Rectal smooth muscle tissue (tissue), 1 donor: ENCODE measurements around the gene SHKBP1.
"Not testable (repeated sequence)": the region's sequence is repeated elsewhere in the genome, so short reads cannot be mapped to it uniquely, and the experiment has no call there.

ENCODE experiments used
- H3K27ac ChIP-seq: one replicate; pipeline ENCODE4 v1.7.0; 2013; ENCODE audit warnings: low read depth, low read length, inconsistent platforms
- H3K27me3 ChIP-seq: one replicate; pipeline ENCODE4 v1.7.0; 2013; ENCODE audit warnings: low read length; ENCODE audit not compliant: control insufficient read depth, insufficient read depth
- H3K36me3 ChIP-seq: one replicate; pipeline ENCODE4 v1.7.0; 2013; ENCODE audit warnings: low read length; ENCODE audit not compliant: control insufficient read depth, insufficient read depth
- H3K4me1 ChIP-seq: one replicate; pipeline ENCODE4 v1.7.0; 2013; ENCODE audit warnings: low read length; ENCODE audit not compliant: control insufficient read depth, insufficient read depth
- H3K4me3 ChIP-seq: one replicate; pipeline ENCODE4 v1.7.0; 2013; ENCODE audit warnings: low read length
- H3K9ac ChIP-seq: one replicate; pipeline ENCODE4 v1.7.0; 2013; ENCODE audit warnings: low read length

SHKBP1 gene

GRCh38 chr19:40590464-40591265, 14.0 kb downstream of the SHKBP1 start:
- Histone ChIP-seq H3K4me1 (no peaks in the 10 kb centered on the region), H3K9ac (no peak overlapping the region), H3K27me3 (no peaks in the 10 kb centered on the region), H3K36me3 (peaks cover 6% of the 10 kb centered on the region), H3K27ac (no peak overlapping the region), H3K4me3 (no peak overlapping the region)

DNA sequence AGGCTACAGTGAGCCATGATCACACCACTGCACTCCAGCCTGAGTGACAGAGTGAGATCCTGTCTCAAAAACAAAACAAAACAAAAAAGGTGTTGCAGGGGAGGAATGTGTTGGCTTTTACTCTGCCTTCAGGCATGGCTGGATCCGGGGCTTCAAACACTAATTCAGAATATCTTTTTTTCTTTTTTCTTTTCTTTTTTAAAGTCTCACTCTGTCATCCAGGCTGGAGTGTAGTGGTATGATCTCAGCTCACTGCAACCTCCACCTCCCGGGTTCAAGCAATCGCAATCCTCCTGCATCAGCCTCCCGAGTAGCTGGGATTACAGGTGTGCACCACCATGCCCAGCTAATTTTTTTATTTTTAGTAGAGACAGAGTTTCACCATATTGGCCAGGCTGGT, 15.1 kb downstream of the SHKBP1 start:
- not testable (repeated sequence) for H3K27me3 ChIP-seq, H3K27ac ChIP-seq, H3K36me3 ChIP-seq, H3K4me1 ChIP-seq, H3K4me3 ChIP-seq, H3K9ac ChIP-seq

GRCh38 chr19:40592170-40592569, 15.5 kb downstream of the SHKBP1 start:
- H3K9ac ChIP-seq: no peak overlapping the region
- H3K36me3 ChIP-seq: peaks cover 2% of the 10 kb centered on the region
- no peak overlapping the region for H3K27ac ChIP-seq
- H3K4me1 ChIP-seq: no peaks in the 10 kb centered on the region
- peaks cover 4% of the 10 kb centered on the region for H3K27me3 ChIP-seq
- no peak overlapping the region for H3K4me3 ChIP-seq

- Histone ChIP-seq H3K4me3 (no peak overlapping the region), H3K4me1 (no peaks in the 10 kb centered on the region), H3K27ac (no peak overlapping the region), H3K36me3 (no peaks in the 10 kb centered on the region), H3K27me3 (peaks cover 16% of the 10 kb centered on the region), H3K9ac (no peak overlapping the region)
Measured at GRCh38 chr19:40594255-40594654, 17.6 kb downstream of the SHKBP1 start.

DNA sequence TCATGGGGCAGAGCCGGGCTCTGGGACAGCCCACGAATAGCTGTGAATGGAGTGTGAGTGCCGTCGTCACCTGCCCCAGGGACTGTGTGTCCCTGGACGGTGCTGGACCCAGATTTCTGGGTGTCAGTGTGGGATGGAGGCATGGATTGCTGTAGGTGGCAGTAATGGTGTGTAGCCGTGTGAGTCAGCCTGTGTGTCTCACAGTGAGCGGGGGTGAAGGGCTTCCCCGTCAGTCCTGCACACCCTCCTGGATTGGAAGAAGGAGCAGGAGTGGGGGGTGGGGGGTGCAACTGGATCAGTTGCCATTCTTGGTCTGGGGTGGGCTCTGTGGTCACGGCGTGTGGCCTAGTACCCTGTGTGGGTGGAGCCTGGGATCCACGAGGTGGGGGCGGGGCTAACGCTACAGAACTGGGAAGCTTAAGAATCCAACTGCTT, 18.0 kb downstream of the SHKBP1 start:
- no peak overlapping the region for H3K9ac ChIP-seq
- peaks cover 18% of the 10 kb centered on the region for H3K27me3 ChIP-seq
- H3K4me1 ChIP-seq: no peaks in the 10 kb centered on the region
- H3K27ac ChIP-seq: no peak overlapping the region
- no peak overlapping the region for H3K4me3 ChIP-seq
- no peaks in the 10 kb centered on the region for H3K36me3 ChIP-seq

DNA sequence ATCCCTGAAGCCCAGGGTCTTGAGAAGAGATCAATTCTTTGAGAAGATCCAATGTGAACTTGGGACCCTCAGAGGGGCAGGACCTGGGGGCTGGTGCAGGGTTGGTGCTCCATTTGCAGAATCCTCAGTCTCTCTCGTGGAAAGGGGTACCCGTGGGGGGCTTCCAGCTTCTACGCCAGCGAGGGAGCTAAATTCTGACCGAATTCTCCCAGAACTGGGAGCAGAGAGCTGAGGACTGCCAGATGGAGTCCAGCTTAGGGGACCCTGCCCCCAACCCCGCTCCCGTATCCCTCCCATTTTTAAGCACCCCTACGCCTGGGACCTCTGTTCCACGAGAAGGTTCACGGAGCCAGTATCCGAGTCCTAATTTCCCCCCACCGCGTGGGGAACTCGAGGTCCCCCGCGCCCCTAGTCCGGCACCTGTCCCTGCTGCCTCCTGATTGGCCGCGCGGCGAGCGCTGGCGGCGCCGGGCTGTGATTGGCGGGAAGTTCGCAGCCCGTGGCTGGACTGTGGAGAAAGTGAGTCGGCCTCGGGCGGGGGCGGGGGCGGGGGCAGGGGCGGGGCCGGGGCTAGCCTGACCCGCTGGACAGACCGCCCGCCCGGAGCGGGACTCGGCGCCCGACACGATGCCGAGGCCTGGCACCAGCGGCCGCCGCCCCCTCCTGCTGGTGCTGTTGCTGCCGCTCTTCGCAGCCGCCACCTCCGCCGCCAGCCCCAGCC, 20.1 kb downstream of the SHKBP1 start:
- H3K27ac ChIP-seq: no peak overlapping the region
- H3K36me3 ChIP-seq: no peaks in the 10 kb centered on the region
- peak overlapping the region; percentile 32 for H3K4me3 ChIP-seq
- no peak overlapping the region for H3K9ac ChIP-seq
- peaks cover 27% of the 10 kb centered on the region for H3K27me3 ChIP-seq
- peaks cover 2% of the 10 kb centered on the region for H3K4me1 ChIP-seq

DNA sequence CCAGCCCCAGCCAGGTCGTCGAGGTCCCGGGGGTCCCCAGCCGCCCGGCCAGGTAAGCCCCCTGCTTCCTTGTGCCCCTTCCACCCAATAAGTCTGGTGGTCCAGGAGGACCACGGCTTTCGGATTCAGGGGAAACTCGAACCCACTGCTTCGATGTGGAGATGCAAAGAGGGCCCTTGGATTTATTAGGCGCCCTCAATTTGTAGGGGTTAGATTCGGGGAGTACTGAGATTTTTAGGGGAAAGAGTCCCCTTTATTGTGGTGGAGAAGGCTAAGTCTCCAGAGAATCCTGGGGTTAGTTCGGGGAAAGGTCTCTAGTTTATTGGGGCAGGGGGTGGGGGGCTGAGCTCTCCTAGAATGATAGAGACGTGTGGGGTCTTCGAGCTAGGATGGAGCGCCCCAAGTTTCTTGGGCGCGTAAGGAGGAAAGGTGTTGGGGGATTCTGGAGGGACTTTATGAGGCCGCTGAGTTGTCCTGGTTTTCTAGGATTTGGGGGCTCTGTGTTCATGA, 20.7 kb downstream of the SHKBP1 start:
- Histone ChIP-seq H3K36me3 (no peaks in the 10 kb centered on the region), H3K4me3 (no peak overlapping the region), H3K27ac (no peak overlapping the region), H3K27me3 (peaks cover 27% of the 10 kb centered on the region), H3K9ac (no peak overlapping the region), H3K4me1 (peaks cover 2% of the 10 kb centered on the region)

- Histone ChIP-seq H3K27ac (no peak overlapping the region), H3K4me3 (no peak overlapping the region), H3K27me3 (peaks cover 27% of the 10 kb centered on the region), H3K36me3 (no peaks in the 10 kb centered on the region), H3K9ac (no peak overlapping the region), H3K4me1 (peaks cover 11% of the 10 kb centered on the region)
Measured at GRCh38 chr19:40598121-40598917, 21.6 kb downstream of the SHKBP1 start.

- no peak overlapping the region for H3K4me3 ChIP-seq
- no peaks in the 10 kb centered on the region for H3K36me3 ChIP-seq
- H3K27ac ChIP-seq: no peak overlapping the region
- H3K4me1 ChIP-seq: peaks cover 13% of the 10 kb centered on the region
- no peak overlapping the region for H3K9ac ChIP-seq
- peaks cover 27% of the 10 kb centered on the region for H3K27me3 ChIP-seq
Measured at GRCh38 chr19:40598918-40599307, 22.2 kb downstream of the SHKBP1 start.

- H3K27ac ChIP-seq: no peak overlapping the region
- H3K36me3 ChIP-seq: no peaks in the 10 kb centered on the region
- H3K4me3 ChIP-seq: no peak overlapping the region
- H3K27me3 ChIP-seq: peaks cover 27% of the 10 kb centered on the region
- H3K9ac ChIP-seq: no peak overlapping the region
- peaks cover 13% of the 10 kb centered on the region for H3K4me1 ChIP-seq
Measured at GRCh38 chr19:40599331-40599901, 22.7 kb downstream of the SHKBP1 start.

GRCh38 chr19:40599902-40600569, 23.4 kb downstream of the SHKBP1 start:
- Histone ChIP-seq H3K27me3 (peaks cover 27% of the 10 kb centered on the region), H3K27ac (peak overlapping the region; percentile 17), H3K36me3 (no peaks in the 10 kb centered on the region), H3K4me1 (peaks cover 18% of the 10 kb centered on the region), H3K9ac (no peak overlapping the region), H3K4me3 (peak overlapping the region; percentile 26)
